Esophagus squamous epithelium (tissue), 5 donors: ENCODE results near the gene ZNF492. TPM values are rescaled to one million over a fixed set of nuclear protein-coding genes. Genes with fewer than 3 reads are reported as not detected.

Experiments
- DNase-seq: peaks from one replicate; lab custom pipeline; 2025; lab: John Stamatoyannopoulos, UW
- H3K27ac ChIP-seq, 4 donors: fragments of 200-600 bp; sonication (generic); one replicate each; pipeline ENCODE4 v1.5.1; 2016 to 2019; ENCODE audit warnings: mild to moderate bottlenecking in 1 of 4
- H3K27me3 ChIP-seq, 4 donors: fragments of 200-600 bp; sonication (generic); 1 replicate in 3 of 4; 2 replicates in 1 of 4; pipeline versions ENCODE4 v1.5.1 to v1.6.0; 2017 to 2021; ENCODE audit warnings: antibody characterized with exemption in 1 of 4
- H3K36me3 ChIP-seq, 3 donors: fragments of 200-600 bp; sonication (generic); one replicate each; pipeline ENCODE4 v1.5.1; 2016 to 2019
- H3K4me1 ChIP-seq, 3 donors: fragments of 200-600 bp; sonication (generic); one replicate each; pipeline ENCODE4 v1.5.1; 2017 to 2019
- H3K4me3 ChIP-seq, 4 donors: fragments of 200-600 bp; sonication (generic); 1 replicate in 3 of 4; 2 replicates in 1 of 4; pipeline ENCODE4 v1.5.1; 2016 to 2019; ENCODE audit warnings: mild to moderate bottlenecking in 2 of 4, moderate library complexity in 1 of 4
- H3K9me3 ChIP-seq, 3 donors: fragments of 200-600 bp; sonication (generic); one replicate each; pipeline ENCODE4 v1.5.1; 2016 to 2019
- POLR2A ChIP-seq, 4 donors: fragments of 450-650 bp; IDR thresholded peaks; one replicate each; pipeline ENCODE4 v1.6.1; 2017; ENCODE audit warnings: antibody characterized with exemption in 4 of 4, mild to moderate bottlenecking in 4 of 4, moderate library complexity in 3 of 4
- WGBS, 2 donors: methylation state at CpG; one replicate each; pipeline ENCODE4 v1.1.5; 2018; 5-methylcytosine and 5-hydroxymethylcytosine counted together
- intact Hi-C: fragments of 100-400 bp; cut with DNase I; formaldehyde crosslinking; loops from one replicate; pipeline ENCODE4 v1.15.0; 2022
- total RNA-seq, 4 donors: library from RNA; depleted of rRNA; stranded (reverse); fragments of >200 nt; gene quantifications; one replicate each; pipeline ENCODE4 v1.1.0, GENCODE V29; 2016
- TF ChIP-seq, protein P1 (sequence below), 6 experiments: fragments of 450-650 bp in 4 of 6; fragments of 200-600 bp in 2 of 6; sonication (generic) in 2 of 6; IDR thresholded peaks; one replicate each; pipeline ENCODE4 v1.5.1; 2016 to 2019; ENCODE audit warnings: antibody characterized with exemption in 6 of 6, mild to moderate bottlenecking in 4 of 6, moderate library complexity in 4 of 6
- donor health status: DM: yes; HTN: yes; CAD: no.

The ZNF492 gene
- total RNA-seq, 4 donors from 2014 or later: 0.09 to 0.95 (median 0.23) TPM

DNA sequence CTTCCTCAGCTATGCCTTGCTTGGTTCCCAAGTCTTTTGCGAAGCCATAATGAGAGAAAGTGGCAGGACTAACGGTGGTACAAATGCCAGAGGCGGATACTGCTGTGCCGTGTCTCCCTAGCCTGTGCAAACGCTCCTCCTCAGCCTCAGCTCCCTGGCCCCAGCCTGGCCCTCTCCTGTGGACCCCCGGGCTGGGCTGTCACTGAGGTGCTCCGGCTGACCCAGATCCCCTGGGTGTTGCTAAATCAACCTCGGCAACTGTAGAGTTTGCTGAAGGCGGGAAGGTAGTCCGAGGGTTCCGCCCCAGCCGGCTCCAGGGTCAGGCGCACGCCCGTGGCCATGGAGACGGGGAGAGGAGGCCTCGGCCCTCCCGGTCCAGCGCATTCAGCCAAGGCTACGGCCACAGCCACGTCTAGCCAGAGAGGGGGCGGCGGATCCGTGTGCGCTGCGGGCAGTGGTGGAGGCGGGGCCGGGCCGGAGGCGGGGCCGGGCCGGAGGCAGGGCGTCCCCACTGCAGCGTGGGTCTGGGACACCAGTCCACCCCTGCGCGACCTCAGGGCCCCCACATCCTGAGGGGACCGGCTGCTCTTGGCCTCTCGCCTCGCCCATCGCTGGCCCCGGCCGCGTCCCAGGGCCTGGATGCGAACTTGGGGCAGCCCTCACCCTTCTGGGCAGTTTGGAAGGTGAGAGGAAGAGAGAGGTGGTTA is 16.4 kb upstream of the ZNF492 start:
- 51 to 100% methylated on average over 2 to 11 of the region's 44 CpGs for WGBS, 2 donors
- TF ChIP-seq POLR2A (IDR thresholded peaks at IDR 0.05): no peak
- TF ChIP-seq, protein P1, sequence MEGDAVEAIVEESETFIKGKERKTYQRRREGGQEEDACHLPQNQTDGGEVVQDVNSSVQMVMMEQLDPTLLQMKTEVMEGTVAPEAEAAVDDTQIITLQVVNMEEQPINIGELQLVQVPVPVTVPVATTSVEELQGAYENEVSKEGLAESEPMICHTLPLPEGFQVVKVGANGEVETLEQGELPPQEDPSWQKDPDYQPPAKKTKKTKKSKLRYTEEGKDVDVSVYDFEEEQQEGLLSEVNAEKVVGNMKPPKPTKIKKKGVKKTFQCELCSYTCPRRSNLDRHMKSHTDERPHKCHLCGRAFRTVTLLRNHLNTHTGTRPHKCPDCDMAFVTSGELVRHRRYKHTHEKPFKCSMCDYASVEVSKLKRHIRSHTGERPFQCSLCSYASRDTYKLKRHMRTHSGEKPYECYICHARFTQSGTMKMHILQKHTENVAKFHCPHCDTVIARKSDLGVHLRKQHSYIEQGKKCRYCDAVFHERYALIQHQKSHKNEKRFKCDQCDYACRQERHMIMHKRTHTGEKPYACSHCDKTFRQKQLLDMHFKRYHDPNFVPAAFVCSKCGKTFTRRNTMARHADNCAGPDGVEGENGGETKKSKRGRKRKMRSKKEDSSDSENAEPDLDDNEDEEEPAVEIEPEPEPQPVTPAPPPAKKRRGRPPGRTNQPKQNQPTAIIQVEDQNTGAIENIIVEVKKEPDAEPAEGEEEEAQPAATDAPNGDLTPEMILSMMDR (IDR thresholded peaks at IDR 0.05): no peak
- intact Hi-C loops: no loop called here

DNA sequence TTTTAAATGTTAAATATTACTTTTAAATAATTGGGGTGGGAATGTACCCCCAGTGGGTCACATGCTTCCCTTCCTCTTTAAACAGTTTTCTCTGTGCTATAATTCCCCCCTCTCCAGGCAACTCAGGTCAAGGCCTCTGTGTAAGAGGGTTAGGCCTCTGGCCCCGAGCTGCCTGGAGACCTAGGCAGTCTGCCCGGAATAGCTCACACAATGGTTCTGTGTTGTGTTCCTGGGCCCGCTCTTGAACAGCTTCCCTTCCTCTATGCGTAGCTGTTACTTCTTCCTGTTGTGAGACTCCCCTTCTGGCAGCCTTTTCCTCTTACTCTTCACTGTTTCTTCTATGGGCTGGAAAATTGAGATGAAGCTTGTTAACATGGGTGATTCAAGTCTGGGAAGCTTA is 14.8 kb upstream of the ZNF492 start:
- Histone ChIP-seq H3K27me3 (peaks cover 0 to 53% (median 0%) of the 10 kb centered on the region in 4 donors), H3K9me3 (peaks cover 0 to 14% (median 0%) of the 10 kb centered on the region in 3 donors), H3K36me3 (no peaks in the 10 kb centered on the region), H3K4me3 (no peak overlapping the region), H3K4me1 (peaks cover 0 to 10% (median 0%) of the 10 kb centered on the region in 3 donors), H3K27ac (no peak overlapping the region)
- 55 to 58% methylated on average over 4 of the region's 4 CpGs for WGBS, 2 donors
- no peak for TF ChIP-seq POLR2A (IDR thresholded peaks at IDR 0.05)
- TF ChIP-seq, protein P1 (IDR thresholded peaks at IDR 0.05): no peak
- intact Hi-C loops: no loop called here
- DNase-seq: no peak

More for the DNA sequence above, 16.4 kb upstream of the ZNF492 start:
- Histone ChIP-seq H3K4me1 (peaks cover 0 to 2% (median 0%) of the 10 kb centered on the region in 3 donors), H3K36me3 (no peaks in the 10 kb centered on the region), H3K27me3 (peaks cover 0 to 41% (median 0%) of the 10 kb centered on the region in 4 donors), H3K27ac (no peak overlapping the region), H3K4me3 (peak overlapping the region in 1 of 4 donors; percentile 9), H3K9me3 (peaks cover 0 to 14% (median 0%) of the 10 kb centered on the region in 3 donors)
- no peak for DNase-seq

DNA sequence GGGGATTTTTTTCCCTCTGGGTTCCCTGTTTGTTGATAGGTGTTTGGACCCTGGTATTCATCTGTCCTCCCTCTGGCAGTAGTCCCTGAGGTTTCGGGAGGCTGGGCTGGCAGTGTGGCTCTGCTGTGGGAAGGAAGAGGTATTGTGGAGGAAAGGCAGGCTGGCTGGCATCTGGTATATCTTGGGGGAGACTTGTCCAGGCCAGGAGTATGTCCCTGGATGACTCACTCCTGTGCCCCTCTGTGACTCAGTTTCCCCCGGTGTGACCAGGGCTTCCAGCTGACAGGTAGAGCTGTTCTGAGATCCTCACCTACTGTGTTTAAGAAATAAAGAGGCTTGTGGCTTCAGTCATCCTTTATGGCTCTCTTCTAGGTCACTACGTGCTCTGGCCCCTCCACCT is 14.2 kb upstream of the ZNF492 start:
- Histone ChIP-seq H3K4me3 (no peak overlapping the region), H3K27me3 (peaks cover 0 to 53% (median 0%) of the 10 kb centered on the region in 4 donors), H3K36me3 (no peaks in the 10 kb centered on the region), H3K27ac (no peak overlapping the region), H3K9me3 (peaks cover 0 to 14% (median 0%) of the 10 kb centered on the region in 3 donors), H3K4me1 (peaks cover 0 to 10% (median 0%) of the 10 kb centered on the region in 3 donors)
- WGBS, 2 donors: 79 to 90% methylated on average over 2 of the region's 3 CpGs
- DNase-seq: no peak
- TF ChIP-seq, protein P1 (IDR thresholded peaks at IDR 0.05): no peak
- no peak for TF ChIP-seq POLR2A (IDR thresholded peaks at IDR 0.05)
- intact Hi-C loops: no loop called here

DNA sequence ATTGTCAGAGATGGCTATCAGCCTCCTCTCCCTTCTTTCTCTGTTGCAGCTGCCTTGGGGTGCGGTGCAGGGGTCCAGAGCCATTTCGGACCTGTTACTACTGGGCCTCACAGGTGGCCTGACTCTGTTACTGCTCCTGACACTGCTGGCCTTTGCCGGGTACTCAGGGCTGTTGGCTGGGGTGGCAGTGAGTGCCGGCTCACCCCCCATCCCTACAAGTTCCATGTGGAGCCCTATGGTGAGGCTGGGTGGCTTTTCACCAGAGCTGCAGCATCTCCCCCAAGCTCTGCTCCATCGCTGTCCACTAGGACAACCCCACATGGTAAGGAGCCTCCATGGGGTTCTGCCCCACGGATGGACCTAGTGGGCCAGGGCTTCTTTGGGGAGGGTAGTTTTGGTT is 13.7 kb upstream of the ZNF492 start:
- intact Hi-C loops: no loop called here
- no peak for DNase-seq
- 50% methylated on average over 1 of the region's 6 CpGs; no CpG with 5 or more reads in 1 of the 2 donors for WGBS, 2 donors
- peaks cover 0 to 53% (median 0%) of the 10 kb centered on the region in 4 donors for H3K27me3 ChIP-seq
- no peaks in the 10 kb centered on the region for H3K36me3 ChIP-seq
- no peak overlapping the region for H3K27ac ChIP-seq
- H3K9me3 ChIP-seq: peaks cover 0 to 14% (median 0%) of the 10 kb centered on the region in 3 donors
- H3K4me3 ChIP-seq: no peak overlapping the region
- H3K4me1 ChIP-seq: peaks cover 0 to 10% (median 0%) of the 10 kb centered on the region in 3 donors
- no peak for TF ChIP-seq POLR2A (IDR thresholded peaks at IDR 0.05)
- TF ChIP-seq, protein P1 (IDR thresholded peaks at IDR 0.05): no peak

DNA sequence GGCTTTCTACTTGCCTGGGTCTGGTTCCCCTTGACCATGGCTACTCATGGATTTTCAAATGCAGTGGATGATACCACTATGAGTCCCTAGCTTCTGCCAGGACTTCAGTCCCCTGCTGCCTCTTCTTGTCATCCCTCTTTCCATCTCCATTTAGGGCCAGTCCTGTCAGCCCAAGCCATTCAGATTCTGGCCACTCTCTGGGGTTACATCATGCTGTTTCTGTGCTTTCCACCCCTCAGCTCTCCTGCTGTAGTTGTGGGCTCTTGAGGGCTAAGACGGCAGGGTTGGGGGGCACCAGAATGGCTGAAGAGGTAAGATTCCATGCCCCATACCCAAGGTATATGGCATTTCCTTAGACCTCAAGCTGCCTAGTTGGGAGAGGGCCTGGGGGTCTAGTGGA is 13.2 kb upstream of the ZNF492 start:
- Histone ChIP-seq H3K4me3 (no peak overlapping the region), H3K27me3 (peaks cover 0 to 53% (median 0%) of the 10 kb centered on the region in 4 donors), H3K36me3 (no peaks in the 10 kb centered on the region), H3K9me3 (peaks cover 0 to 14% (median 0%) of the 10 kb centered on the region in 3 donors), H3K4me1 (peaks cover 0 to 10% (median 0%) of the 10 kb centered on the region in 3 donors), H3K27ac (no peak overlapping the region)
- intact Hi-C loops: no loop called here
- no peak for TF ChIP-seq POLR2A (IDR thresholded peaks at IDR 0.05)
- TF ChIP-seq, protein P1 (IDR thresholded peaks at IDR 0.05): no peak
- WGBS, 2 donors: 83 to 100% methylated on average over 1 of the region's 1 CpG
- DNase-seq: no peak
